Activated naive CD8-positive, alpha-beta T cell treated with anti-CD3 and anti-CD28 coated beads for 36 hours (primary cell): ENCODE measurements around the gene LAIR1. TPM values are rescaled to one million over a fixed set of nuclear protein-coding genes. Genes with fewer than 3 reads are reported as not detected.

ENCODE experiments used
- total RNA-seq, 2 experiments: library from RNA; stranded (reverse); gene quantifications; one replicate each; pipeline ENCODE4 v1.2.3, GENCODE V29; 2021

LAIR1 gene
- total RNA-seq, 2 experiments from 2014 or later = 9.0 to 10.1 TPM

Other genes with a start within 250 kb of the LAIR1 start
- gene TFPT, start 249.3 kb downstream of the LAIR1 start, total RNA-seq = 10 to 100 TPM; 33.3 to 38.5 TPM
- 100 to 1,000 TPM; 120 to 124 TPM for gene PRPF31, start 249.2 kb downstream of the LAIR1 start, total RNA-seq
- gene CNOT3, start 227.2 kb downstream of the LAIR1 start, total RNA-seq = 10 to 100 TPM; 59.0 to 62.1 TPM
- 1 to 10 TPM; 3.2 to 4.1 TPM for gene LENG1, start 205.2 kb downstream of the LAIR1 start, total RNA-seq
- gene TMC4, start 191.8 kb downstream of the LAIR1 start, total RNA-seq = not detected
- gene MBOAT7, start 175.4 kb downstream of the LAIR1 start, total RNA-seq = 10 to 100 TPM; 57.0 to 57.1 TPM
- 10 to 100 TPM; 15.5 to 16.4 TPM for gene TSEN34, start 173.6 kb downstream of the LAIR1 start, total RNA-seq
- 1,000 to 10,000 TPM; 1,783 to 1,787 TPM for gene RPS9, start 164.1 kb downstream of the LAIR1 start, total RNA-seq
- gene LILRB3, start 141.9 kb downstream of the LAIR1 start, total RNA-seq = not detected
- gene LILRA6, start 122.1 kb downstream of the LAIR1 start, total RNA-seq = not detected
- not detected for gene LILRB5, start 107.7 kb downstream of the LAIR1 start, total RNA-seq
- not detected for gene LILRB2, start 83.8 kb downstream of the LAIR1 start, total RNA-seq
- gene LILRA5, start 51.8 kb downstream of the LAIR1 start, total RNA-seq = not detected
- gene LILRA4, start 25.8 kb downstream of the LAIR1 start, total RNA-seq = under 1 TPM in 1 of 2 experiments, not detected in 1; 0.40 TPM
- gene TTYH1, start 50.5 kb upstream of the LAIR1 start, total RNA-seq = 1 to 10 TPM in 1 of 2 experiments, under 1 TPM in 1; 0.98 to 1.8 TPM
- 100 to 1,000 TPM; 101 to 108 TPM for gene LENG8, start 84.3 kb upstream of the LAIR1 start, total RNA-seq
- 1 to 10 TPM; 4.3 to 4.9 TPM for gene LENG9, start 98.8 kb upstream of the LAIR1 start, total RNA-seq
- under 1 TPM in 1 of 2 experiments, not detected in 1; 0.34 TPM for gene CDC42EP5, start 108.4 kb upstream of the LAIR1 start, total RNA-seq
- 1 to 10 TPM; 1.8 to 2.4 TPM for gene LAIR2, start 137.9 kb upstream of the LAIR1 start, total RNA-seq
- not detected for gene LILRA2, start 208.9 kb upstream of the LAIR1 start, total RNA-seq
- gene LILRA1, start 228.7 kb upstream of the LAIR1 start, total RNA-seq = not detected